Kidney (tissue), 14 donors: ENCODE results near the gene NUMB. TPM values are rescaled to one million over a fixed set of nuclear protein-coding genes. Genes with fewer than 3 reads are reported as not detected.

Experiments
- DNase-seq, 5 donors: peaks; one replicate each; pipeline ENCODE4 v3.0.0-alpha.2; 2013 to 2020
- FAIRE-seq: peaks from 2 replicates; lab custom pipeline; 2012; peaks lifted over from hg19 to GRCh38; lab: Jason Lieb, UNC
- H3K27ac ChIP-seq, 2 donors: one replicate each; pipeline ENCODE4 v1.7.0; 2013; ENCODE audit warnings: low read depth in 2 of 2, low read length in 2 of 2, inconsistent platforms in 1 of 2
- H3K27me3 ChIP-seq: one replicate; pipeline ENCODE4 v1.7.1; 2013; ENCODE audit warnings: low read length, inconsistent platforms; ENCODE audit not compliant: control insufficient read depth, insufficient read depth
- H3K36me3 ChIP-seq, 3 donors: one replicate each; pipeline versions ENCODE4 v1.7.0 to v1.7.1; 2013; ENCODE audit warnings: low read length in 3 of 3, control low read depth in 1 of 3, inconsistent platforms in 1 of 3; ENCODE audit not compliant: insufficient read depth in 3 of 3, control insufficient read depth in 2 of 3
- H3K4me1 ChIP-seq, 3 donors: one replicate each; pipeline versions ENCODE4 v1.7.0 to v1.7.1; 2013; ENCODE audit warnings: low read length in 3 of 3, inconsistent platforms in 1 of 3, low read depth in 1 of 3; ENCODE audit not compliant: control insufficient read depth in 2 of 3, insufficient read depth in 2 of 3
- H3K4me3 ChIP-seq, 3 donors: one replicate each; pipeline versions ENCODE4 v1.7.0 to v1.8.1; 2013; ENCODE audit warnings: low read length in 3 of 3, control low read depth in 1 of 3, inconsistent platforms in 1 of 3
- H3K9ac ChIP-seq, 3 donors: one replicate each; pipeline versions ENCODE4 v1.7.0 to v1.7.1; 2013; ENCODE audit warnings: low read length in 3 of 3, control low read depth in 1 of 3, inconsistent platforms in 1 of 3
- H3K9me3 ChIP-seq, 3 donors: one replicate each; pipeline versions ENCODE4 v1.7.0 to v1.7.1; 2013; ENCODE audit warnings: low read length in 3 of 3, control low read depth in 1 of 3, inconsistent platforms in 1 of 3; ENCODE audit not compliant: control insufficient read depth in 2 of 3, insufficient read depth in 1 of 3
- CTCF ChIP-seq: IDR thresholded peaks from 3 replicates; pipeline ENCODE4 v1.5.1; 2012; ENCODE audit warnings: mild to moderate bottlenecking, moderate library complexity, borderline replicate concordance; ENCODE audit not compliant: insufficient read depth; ENCODE audit errors: extremely low read depth
- intact Hi-C: fragments of 100-400 bp; cut with DNase I; formaldehyde crosslinking; loops from one replicate; pipeline ENCODE4 v1.11.1; 2022
- polyA plus RNA-seq: library from polyadenylated mRNA; stranded (reverse); fragments of 350-450 nt; fragmentation: Illumina TruSeq; extraction: RNeasy Lipid Tissue Mini Kit (QIAGEN cat#74804); gene quantifications from one replicate; pipeline ENCODE4 v1.2.3, GENCODE V29; 2014; ENCODE audit warnings: low read depth, low replicate concordance; ENCODE audit not compliant: insufficient read depth
- total RNA-seq: library from RNA; stranded (reverse); fragmentation: NEBNext Ultra II Directional; extraction: Animal tissue kit (Norgen Biotek cat#: 25700); gene quantifications from one replicate; pipeline ENCODE4 v1.2.1, GENCODE V29; 2021
- donor health status: control.
- donor health status: control.
- donor health status: control.
- donor health status: control.
- donor health status: control.
- donor health status: DM: yes; HTN: yes; CAD: no.
- donor health status: Normal renal cell carcinoma (clear cell type).

Gene NUMB
- total and polyA plus RNA-seq, 2 donors from 2014 or later, result 42.4 to 104 TPM

GRCh38 chr14:73478684-73479083, 20.3 kb upstream of the NUMB start:
- DNase-seq (no peak), FAIRE-seq (no peak)
- Histone ChIP-seq H3K27ac (no peak overlapping the region), H3K27me3 (no peaks in the 10 kb centered on the region), H3K4me3 (no peak overlapping the region), H3K4me1 (no peaks in the 10 kb centered on the region), H3K36me3 (no peaks in the 10 kb centered on the region), H3K9me3 (no peaks in the 10 kb centered on the region), H3K9ac (no peak overlapping the region)
- TF ChIP-seq CTCF, result no peak
- intact Hi-C loops, result no loop called here

GRCh38 chr14:73477618-73478266, 19.4 kb upstream of the NUMB start:
- intact Hi-C loops, result no loop called here
- Histone ChIP-seq H3K27ac (no peak overlapping the region), H3K9ac (no peak overlapping the region), H3K36me3 (no peaks in the 10 kb centered on the region), H3K4me3 (no peak overlapping the region), H3K27me3 (no peaks in the 10 kb centered on the region), H3K9me3 (no peaks in the 10 kb centered on the region), H3K4me1 (no peaks in the 10 kb centered on the region)
- no peak for TF ChIP-seq CTCF
- no peak for DNase-seq
- no peak for FAIRE-seq

- H3K27ac ChIP-seq, result no peak overlapping the region
- H3K4me1 ChIP-seq, result no peaks in the 10 kb centered on the region
- H3K9me3 ChIP-seq, result no peaks in the 10 kb centered on the region
- H3K36me3 ChIP-seq, result no peaks in the 10 kb centered on the region
- intact Hi-C loops, result no loop called here
- no peak for TF ChIP-seq CTCF
- H3K9ac ChIP-seq, result no peak overlapping the region
- H3K27me3 ChIP-seq, result no peaks in the 10 kb centered on the region
- FAIRE-seq, result no peak
- peak in 1 of 5 donors; percentile 29 for DNase-seq
- no peak overlapping the region for H3K4me3 ChIP-seq
Observed at GRCh38 chr14:73476451-73476931, 18.1 kb upstream of the NUMB start.

- Histone ChIP-seq H3K27me3 (no peaks in the 10 kb centered on the region), H3K27ac (no peak overlapping the region), H3K9me3 (no peaks in the 10 kb centered on the region), H3K9ac (no peak overlapping the region), H3K36me3 (no peaks in the 10 kb centered on the region), H3K4me3 (no peak overlapping the region), H3K4me1 (no peaks in the 10 kb centered on the region)
- DNase-seq (no peak), FAIRE-seq (no peak)
- no peak for TF ChIP-seq CTCF
- intact Hi-C loops, result no loop called here
Observed at GRCh38 chr14:73474952-73475351, 16.6 kb upstream of the NUMB start.
